ENCODE measurements around the gene SPEM2. TPM values are rescaled to one million over a fixed set of nuclear protein-coding genes. Genes with fewer than 3 reads are reported as not detected.
"Not testable (repeated sequence)": the region's sequence is repeated elsewhere in the genome, so short reads cannot be mapped to it uniquely, and the experiment has no call there.

SPEM2 gene
- total RNA-seq, 1 experiment from 2014 or later, result not detected

- no peak for DNase-seq (ENCODE audit: low read depth)
- in situ Hi-C loops (cut with HindIII; ENCODE audit: low pct_unique_long_range_greater_than_20kb, low sequenced_read_pairs), result no loop called here
These were observed 37.3 kb downstream of the SPEM2 start for GRCh38 chr17:7462474-7463371.

GRCh38 chr17:7463372-7463846, 38.0 kb downstream of the SPEM2 start:
- no peak for DNase-seq (ENCODE audit: low read depth)
- in situ Hi-C loops (cut with HindIII; ENCODE audit: low pct_unique_long_range_greater_than_20kb, low sequenced_read_pairs), result no loop called here

DNA sequence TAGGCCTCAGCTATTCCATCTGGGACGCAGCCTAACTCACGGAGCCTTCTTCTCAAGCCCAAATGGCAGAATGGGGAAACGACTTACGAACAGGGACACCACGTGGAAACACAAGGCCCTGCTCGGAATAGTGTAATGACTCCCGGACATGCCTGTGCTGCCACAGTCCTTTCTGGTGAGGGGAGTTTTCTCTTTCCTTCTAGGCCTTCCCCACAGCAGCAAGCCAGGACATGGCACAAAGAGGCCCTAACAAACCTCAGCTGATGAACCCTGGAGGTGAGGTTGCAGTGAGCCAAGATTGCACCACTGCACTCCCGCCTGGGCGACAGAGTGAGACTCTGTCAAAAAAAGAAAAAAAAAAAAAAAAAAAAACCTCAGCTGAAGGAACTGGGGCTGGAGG, 38.7 kb downstream of the SPEM2 start:
- DNase-seq (ENCODE audit: low read depth), result no peak
- in situ Hi-C loops (cut with HindIII; ENCODE audit: low pct_unique_long_range_greater_than_20kb, low sequenced_read_pairs), result no loop called here

GRCh38 chr17:7465597-7466275, 40.3 kb downstream of the SPEM2 start:
- DNase-seq (ENCODE audit: low read depth), result no peak
- in situ Hi-C loops (cut with HindIII; ENCODE audit: low pct_unique_long_range_greater_than_20kb, low sequenced_read_pairs), result no loop called here

DNA sequence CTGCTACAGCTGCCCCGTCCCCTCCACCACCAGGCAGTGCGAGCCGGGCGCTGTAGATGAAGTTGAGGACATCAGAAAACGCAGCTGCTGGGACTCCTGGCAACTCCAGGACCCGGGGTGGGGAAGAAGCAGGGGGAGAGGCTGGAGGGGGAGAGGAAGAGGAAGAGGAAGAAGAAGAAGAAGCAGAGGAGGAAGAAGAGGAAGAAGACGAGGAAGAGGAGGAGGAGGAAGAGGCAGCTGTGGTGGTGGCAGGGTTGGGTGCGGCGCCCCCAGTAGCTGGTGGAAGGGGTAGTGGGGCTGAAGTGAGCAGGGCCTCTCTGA, 40.9 kb downstream of the SPEM2 start:
- in situ Hi-C loops (cut with HindIII; ENCODE audit: low pct_unique_long_range_greater_than_20kb, low sequenced_read_pairs), result no loop called here
- DNase-seq (ENCODE audit: low read depth), result no peak

- DNase-seq (ENCODE audit: low read depth), result no peak
- in situ Hi-C loops (cut with HindIII; ENCODE audit: low pct_unique_long_range_greater_than_20kb, low sequenced_read_pairs), result no loop called here
These were observed 41.4 kb downstream of the SPEM2 start for GRCh38 chr17:7466639-7467341.

DNA sequence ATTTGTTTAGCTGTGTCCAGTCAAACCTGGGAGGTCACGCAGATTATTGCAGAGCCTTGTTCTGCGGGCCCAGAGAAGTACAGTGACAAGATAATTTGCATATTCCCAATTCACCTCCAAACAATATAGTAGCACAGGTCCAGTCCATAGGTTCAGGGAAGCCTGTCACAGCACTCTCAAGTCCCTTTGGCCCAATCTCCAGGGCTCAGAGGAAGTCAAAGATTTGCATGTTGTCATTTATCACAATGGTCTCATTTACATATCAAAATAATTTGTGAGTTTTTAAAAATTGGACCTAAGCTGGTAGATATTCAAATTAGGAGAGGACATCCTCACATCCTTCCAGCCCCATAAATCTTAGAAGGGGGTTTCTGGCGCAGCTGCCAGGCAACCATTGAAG, 42.1 kb downstream of the SPEM2 start:
- in situ Hi-C loops (cut with HindIII; ENCODE audit: low pct_unique_long_range_greater_than_20kb, low sequenced_read_pairs), result no loop called here

GRCh38 chr17:7468290-7468689, 42.9 kb downstream of the SPEM2 start:
- DNase-seq (ENCODE audit: low read depth), result no peak
- in situ Hi-C loops (cut with HindIII; ENCODE audit: low pct_unique_long_range_greater_than_20kb, low sequenced_read_pairs), result no loop called here

More for the DNA sequence above, 42.1 kb downstream of the SPEM2 start:
- DNase-seq (ENCODE audit: low read depth), result no peak

DNA sequence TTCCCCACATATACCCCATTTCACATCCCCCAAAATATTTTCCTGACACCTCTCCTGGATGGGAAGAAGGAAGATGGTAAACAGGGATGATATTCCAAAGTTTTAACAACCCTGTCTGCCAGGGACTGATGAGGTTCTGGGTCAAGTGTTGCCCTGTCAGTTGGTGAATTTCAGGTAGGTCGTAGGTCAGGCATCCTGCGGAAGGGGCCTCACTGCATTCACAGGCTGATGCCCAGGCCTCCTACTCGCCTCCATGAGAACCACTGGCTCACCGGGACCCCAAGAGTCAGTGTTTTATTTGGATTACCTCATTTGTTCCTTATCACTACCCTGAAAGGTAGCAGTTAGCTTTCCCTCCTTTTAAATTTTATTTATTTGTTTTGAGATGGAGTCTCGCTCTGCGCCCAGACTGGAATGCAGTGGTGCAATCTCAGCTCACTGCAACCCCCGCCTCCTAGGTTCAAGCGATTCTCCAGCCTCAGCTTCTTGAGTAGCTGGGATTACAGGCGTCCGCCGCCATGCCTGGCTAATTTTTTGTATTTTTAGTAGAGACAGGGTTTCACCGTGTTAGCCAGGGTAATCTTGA, 43.5 kb downstream of the SPEM2 start:
- DNase-seq (ENCODE audit: low read depth), result no peak
- in situ Hi-C loops (cut with HindIII; ENCODE audit: low pct_unique_long_range_greater_than_20kb, low sequenced_read_pairs), result no loop called here

GRCh38 chr17:7469843-7470242, 44.4 kb downstream of the SPEM2 start:
- in situ Hi-C loops (cut with HindIII; ENCODE audit: low pct_unique_long_range_greater_than_20kb, low sequenced_read_pairs), result not testable (repeated sequence)

GRCh38 chr17:7470457-7470973, 45.1 kb downstream of the SPEM2 start:
- DNase-seq (ENCODE audit: low read depth); in situ Hi-C loops (cut with HindIII; ENCODE audit: low pct_unique_long_range_greater_than_20kb, low sequenced_read_pairs): not testable (repeated sequence)

More at GRCh38 chr17:7469843-7470242, 44.4 kb downstream of the SPEM2 start:
- DNase-seq (ENCODE audit: low read depth), result not testable (repeated sequence)

GRCh38 chr17:7471729-7472128, 46.3 kb downstream of the SPEM2 start:
- no peak for DNase-seq (ENCODE audit: low read depth)
- in situ Hi-C loops (cut with HindIII; ENCODE audit: low pct_unique_long_range_greater_than_20kb, low sequenced_read_pairs), result no loop called here

DNA sequence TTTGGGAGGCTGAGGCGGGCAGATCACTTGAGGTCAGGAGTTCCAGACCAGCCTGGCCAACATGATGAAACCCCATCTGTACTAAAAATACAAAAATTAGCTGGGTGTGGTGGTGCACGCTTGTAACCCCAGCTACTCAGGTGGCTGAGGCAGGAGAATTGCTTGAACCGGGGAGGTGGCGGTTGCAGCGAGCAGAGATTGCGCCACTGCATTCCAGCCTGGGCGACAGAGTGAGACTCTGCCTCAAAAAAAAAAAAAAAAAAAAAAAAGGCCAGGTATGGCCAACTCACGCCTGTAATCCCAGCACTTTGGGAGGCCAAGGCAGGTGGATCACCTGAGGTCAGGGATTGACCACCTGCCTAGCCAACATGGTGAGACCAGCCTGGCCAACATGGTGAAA, 49.4 kb downstream of the SPEM2 start:
- in situ Hi-C loops (cut with HindIII; ENCODE audit: low pct_unique_long_range_greater_than_20kb, low sequenced_read_pairs); DNase-seq (ENCODE audit: low read depth): not testable (repeated sequence)

DNA sequence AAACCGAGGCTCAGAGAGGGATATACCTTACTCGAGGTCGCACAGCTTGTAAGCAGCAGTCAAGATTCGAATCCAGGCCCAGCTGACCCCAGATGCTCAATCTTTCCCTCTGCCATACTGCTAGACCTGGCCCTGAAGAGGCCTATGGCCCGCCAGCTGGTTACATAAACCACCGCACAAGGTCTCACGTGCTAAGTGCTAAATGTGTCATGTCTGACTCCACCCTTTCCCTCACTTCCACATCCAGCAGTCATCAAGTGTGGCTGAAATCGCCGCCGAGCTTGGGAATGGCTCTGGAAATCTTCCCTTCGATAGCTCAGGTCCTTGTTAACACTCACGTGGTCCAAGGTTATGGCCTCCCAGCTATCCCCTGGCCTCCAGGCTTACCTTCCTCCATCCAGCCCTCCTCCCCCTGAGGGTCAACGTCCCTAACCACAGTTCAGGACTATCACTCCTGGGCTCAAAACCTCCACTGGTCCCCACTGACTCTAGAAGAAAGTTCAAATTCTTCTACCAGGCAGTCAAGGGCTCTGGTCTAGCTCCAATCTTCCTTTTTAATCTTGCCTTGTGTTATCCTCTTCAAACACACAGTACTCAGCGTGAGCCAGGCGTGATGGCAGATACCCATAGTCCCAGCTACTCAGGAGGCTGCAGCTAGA, 50.5 kb downstream of the SPEM2 start:
- no peak for DNase-seq (ENCODE audit: low read depth)
- in situ Hi-C loops (cut with HindIII; ENCODE audit: low pct_unique_long_range_greater_than_20kb, low sequenced_read_pairs), result no loop called here

- in situ Hi-C loops (cut with HindIII; ENCODE audit: low pct_unique_long_range_greater_than_20kb, low sequenced_read_pairs), result no loop called here
- DNase-seq (ENCODE audit: low read depth), result peak; percentile 28
These were observed 51.1 kb downstream of the SPEM2 start for GRCh38 chr17:7476494-7476893.

DNA sequence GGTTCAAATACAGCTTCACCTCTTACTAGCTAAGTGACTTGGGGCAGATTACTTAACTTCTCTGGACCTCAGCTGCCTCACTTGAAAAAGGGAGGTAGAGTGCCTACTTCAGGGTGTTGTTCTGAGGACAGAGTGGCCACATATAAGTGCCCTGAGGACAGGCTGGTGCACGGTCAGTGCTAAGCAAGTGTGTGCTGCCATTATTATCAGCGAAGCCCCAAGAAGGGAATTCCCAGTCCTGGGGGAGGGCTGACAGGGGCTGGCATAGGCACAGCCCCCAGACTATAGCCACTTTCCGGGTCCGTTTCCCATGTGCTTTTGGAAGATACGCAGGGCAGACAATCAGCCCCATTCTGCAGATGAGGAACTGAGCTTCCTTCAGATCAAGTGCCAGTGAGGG, 51.5 kb downstream of the SPEM2 start:
- in situ Hi-C loops (cut with HindIII; ENCODE audit: low pct_unique_long_range_greater_than_20kb, low sequenced_read_pairs), result no loop called here
- DNase-seq (ENCODE audit: low read depth), result no peak

All from Caki2 (cell line).